Smooth muscle cell (in vitro differentiated cells): ENCODE data around the gene NDOR1. TPM values are rescaled to one million over a fixed set of nuclear protein-coding genes. Genes with fewer than 3 reads are reported as not detected.
A peak's percentile ranks its signal among the peaks of the same experiment; 100 is the strongest.
"Not testable (repeated sequence)": the region's sequence is repeated elsewhere in the genome, so short reads cannot be mapped to it uniquely, and the experiment has no call there.

Experiments used
- DNase-seq: peaks from one replicate; lab custom pipeline; 2025; ENCODE audit not compliant: unreplicated experiment; lab: John Stamatoyannopoulos, UW
- H2AFZ ChIP-seq: fragments of 200-600 bp; sonication (generic); 2 replicates; pipeline ENCODE4 v1.6.0; 2016; ENCODE audit warnings: antibody characterized with exemption, low read depth, mild to moderate bottlenecking
- H3F3A ChIP-seq: fragments of 200-600 bp; sonication (generic); 2 replicates; pipeline ENCODE4 v1.6.0; 2017; ENCODE audit warnings: antibody characterized with exemption, low read depth
- H3K27ac ChIP-seq: fragments of 200-600 bp; sonication (generic); 2 replicates; pipeline ENCODE4 v1.5.1; 2016; ENCODE audit warnings: low read depth, mild to moderate bottlenecking
- H3K27me3 ChIP-seq: fragments of 200-600 bp; sonication (generic); 2 replicates; pipeline ENCODE4 v1.6.1; 2016; ENCODE audit warnings: low read depth, mild to moderate bottlenecking
- H3K36me3 ChIP-seq: fragments of 200-600 bp; sonication (generic); 2 replicates; pipeline ENCODE4 v1.5.1; 2016; ENCODE audit warnings: low read depth
- H3K4me1 ChIP-seq: fragments of 200-600 bp; sonication (generic); 2 replicates; pipeline ENCODE4 v1.5.1; 2016; ENCODE audit warnings: low read depth
- H3K4me2 ChIP-seq: fragments of 200-600 bp; sonication (generic); 2 replicates; pipeline ENCODE4 v1.6.0; 2016; ENCODE audit warnings: mild to moderate bottlenecking
- H3K4me3 ChIP-seq: fragments of 200-600 bp; sonication (generic); 2 replicates; pipeline ENCODE4 v1.5.1; 2016; ENCODE audit warnings: mild to moderate bottlenecking
- H3K79me2 ChIP-seq: fragments of 200-600 bp; sonication (generic); 2 replicates; pipeline ENCODE4 v1.6.0; 2016; ENCODE audit warnings: low read depth, mild to moderate bottlenecking
- H3K9ac ChIP-seq: fragments of 200-600 bp; sonication (generic); 2 replicates; pipeline ENCODE4 v1.6.0; 2016; ENCODE audit warnings: low read depth
- H3K9me3 ChIP-seq: fragments of 200-600 bp; sonication (generic); replicated peaks from 2 replicates; pipeline ENCODE4 v1.5.1; 2016; ENCODE audit warnings: low read depth
- H4K20me1 ChIP-seq: fragments of 200-600 bp; sonication (generic); 2 replicates; pipeline ENCODE4 v1.6.0; 2016; ENCODE audit warnings: low read depth
- CTCF ChIP-seq: fragments of 200-600 bp; sonication (generic); IDR thresholded peaks from 2 replicates; pipeline ENCODE4 v1.5.1; 2017; ENCODE audit warnings: borderline replicate concordance, mild to moderate bottlenecking, antibody characterized with exemption; ENCODE audit not compliant: insufficient read depth, poor library complexity, severe bottlenecking
- WGBS: methylation state at CpG from one replicate; pipeline ENCODE4 v1.1.7; 2016; ENCODE audit warnings: low lambda C conversion rate; 5-methylcytosine and 5-hydroxymethylcytosine counted together
- polyA plus RNA-seq: library from polyadenylated mRNA; unstranded; fragments of >200 nt; fragmentation: Nextera tagmentation; extraction: Ambion mirVana; gene quantifications from 2 replicates; pipeline ENCODE4 v1.2.1, GENCODE V29; 2016
- total RNA-seq: library from RNA; depleted of rRNA; stranded (reverse); fragments of >200 nt; gene quantifications from 2 replicates; pipeline ENCODE4 v1.2.3, GENCODE V29; 2014

The NDOR1 gene
- total and polyA plus RNA-seq, 2 experiments from 2014 or later: 6.5 to 7.7 TPM

- Histone ChIP-seq H3K9me3 (no peaks in the 10 kb centered on the region), H4K20me1 (peaks cover 14% of the 10 kb centered on the region), H3K27ac (no peak overlapping the region), H3K9ac (no peak overlapping the region), H3K79me2 (peaks cover 20% of the 10 kb centered on the region), H3K4me3 (no peak overlapping the region), H3F3A (no peaks in the 10 kb centered on the region), H3K4me1 (peaks cover 18% of the 10 kb centered on the region), H3K4me2 (peak overlapping the region; percentile 91), H2AFZ (no peak overlapping the region), H3K36me3 (no peaks in the 10 kb centered on the region), H3K27me3 (no peaks in the 10 kb centered on the region)
- DNase-seq: no peak
- 96% methylated on average over 15 of the region's 15 CpGs for WGBS
- TF ChIP-seq CTCF: no peak
Observed at GRCh38 chr9:137256856-137257255, 51.4 kb downstream of the NDOR1 start.

DNA sequence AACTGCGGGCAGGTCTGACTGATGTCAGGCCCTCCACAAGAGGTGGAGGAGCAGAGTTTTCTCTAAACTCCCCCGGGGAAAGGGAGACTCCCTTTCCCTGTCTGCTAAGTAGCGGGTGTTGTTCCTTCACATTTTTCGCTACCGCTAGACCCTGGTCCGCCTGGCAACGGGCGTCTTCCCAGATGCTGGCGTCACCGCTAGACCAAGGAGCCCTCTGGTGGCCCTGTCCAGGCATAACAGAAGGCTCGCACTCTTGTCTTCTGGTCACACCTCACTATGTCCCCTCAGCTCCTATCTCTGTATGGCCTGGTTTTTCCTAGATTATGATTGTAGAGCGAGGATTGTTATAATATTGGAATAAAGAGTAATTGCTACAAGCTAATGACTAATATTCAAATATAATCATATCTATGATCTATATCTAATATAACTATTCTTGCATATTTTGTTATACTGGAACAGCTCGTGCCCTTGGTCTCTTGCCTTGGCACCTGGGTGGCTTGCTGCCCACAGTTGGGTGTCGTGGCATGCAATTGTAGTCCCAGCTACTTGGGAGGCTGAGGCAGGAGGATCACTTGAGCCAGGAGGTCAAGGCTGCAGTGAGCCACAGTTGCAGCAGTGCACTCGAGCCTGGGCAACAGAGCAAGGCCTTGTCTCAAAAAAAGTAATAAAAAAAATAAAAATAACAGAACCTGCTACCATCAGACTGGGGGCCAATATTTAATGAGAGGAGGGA, 56.8 kb downstream of the NDOR1 start:
- H3K4me2 ChIP-seq, H3F3A ChIP-seq, DNase-seq, H3K4me1 ChIP-seq, H3K27me3 ChIP-seq, H3K36me3 ChIP-seq, H4K20me1 ChIP-seq, H3K4me3 ChIP-seq, H3K79me2 ChIP-seq, H3K9ac ChIP-seq, H3K27ac ChIP-seq, H3K9me3 ChIP-seq, H2AFZ ChIP-seq: not testable (repeated sequence)
- TF ChIP-seq CTCF: peak; percentile 34
- WGBS: 41% methylated on average over 15 of the region's 15 CpGs

DNA sequence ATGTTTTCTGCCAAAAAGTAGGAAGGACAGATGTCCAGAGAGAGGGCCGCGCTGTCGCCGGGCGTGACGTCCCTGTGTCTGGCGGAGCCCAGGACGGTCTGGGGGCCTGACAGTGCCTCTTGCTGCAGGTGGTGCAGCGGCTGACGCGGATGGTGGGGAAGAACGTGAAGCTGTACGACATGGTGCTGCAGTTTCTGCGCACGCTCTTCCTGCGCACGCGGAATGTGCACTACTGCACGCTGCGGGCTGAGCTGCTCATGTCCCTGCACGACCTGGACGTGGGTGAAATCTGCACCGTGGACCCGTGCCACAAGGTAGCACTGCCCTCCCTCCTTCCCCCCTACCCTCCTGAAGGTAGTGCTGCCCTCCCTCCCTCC, 57.4 kb downstream of the NDOR1 start:
- no peak overlapping the region for H3K9ac ChIP-seq
- H3K9me3 ChIP-seq: no peaks in the 10 kb centered on the region
- no peak overlapping the region for H3K4me2 ChIP-seq
- H3K36me3 ChIP-seq: no peaks in the 10 kb centered on the region
- 93% methylated on average over 20 of the region's 24 CpGs for WGBS
- no peaks in the 10 kb centered on the region for H3K27me3 ChIP-seq
- H3K4me1 ChIP-seq: no peaks in the 10 kb centered on the region
- no peak overlapping the region for H3K4me3 ChIP-seq
- H3F3A ChIP-seq: no peaks in the 10 kb centered on the region
- no peaks in the 10 kb centered on the region for H3K79me2 ChIP-seq
- DNase-seq: no peak
- H4K20me1 ChIP-seq: peaks cover 4% of the 10 kb centered on the region
- no peak for TF ChIP-seq CTCF
- no peak overlapping the region for H2AFZ ChIP-seq
- no peak overlapping the region for H3K27ac ChIP-seq

GRCh38 chr9:137263506-137263905, 58.0 kb downstream of the NDOR1 start:
- 98% methylated on average over 8 of the region's 10 CpGs for WGBS
- no peak overlapping the region for H3K9ac ChIP-seq

More at GRCh38 chr9:137263506-137263905, 58.0 kb downstream of the NDOR1 start:
- no peak overlapping the region for H3K4me2 ChIP-seq
- H3K9me3 ChIP-seq: no peaks in the 10 kb centered on the region
- H2AFZ ChIP-seq: no peak overlapping the region
- DNase-seq: no peak
- H3K36me3 ChIP-seq: no peaks in the 10 kb centered on the region
- H3K27me3 ChIP-seq: no peaks in the 10 kb centered on the region
- H4K20me1 ChIP-seq: peaks cover 4% of the 10 kb centered on the region
- no peaks in the 10 kb centered on the region for H3K79me2 ChIP-seq
- no peak for TF ChIP-seq CTCF
- H3F3A ChIP-seq: no peaks in the 10 kb centered on the region
- H3K4me1 ChIP-seq: no peaks in the 10 kb centered on the region
- H3K4me3 ChIP-seq: no peak overlapping the region
- H3K27ac ChIP-seq: no peak overlapping the region
